HCT116 (cell line): ENCODE results near the gene NEUROD2.

Experiments used
- CEBPB ChIP-seq: IDR thresholded peaks from 2 replicates; pipeline ENCODE4 v1.6.1; 2012; ENCODE audit warnings: low read depth
- CTCF ChIP-seq, 3 experiments: fragments of 200-600 bp in 1 of 3; sonication (generic) in 1 of 3; IDR thresholded peaks in 2 of 3; conservative IDR thresholded peaks in 1 of 3; 2 replicates each; pipeline ENCODE4 v1.5.1; 2012 to 2017; ENCODE audit warnings: low read depth in 2 of 3, low read length in 2 of 3, antibody characterized with exemption in 1 of 3, borderline replicate concordance in 1 of 3, control low read depth in 1 of 3, mild to moderate bottlenecking in 1 of 3, mixed read lengths in 1 of 3, mixed run types in 1 of 3, moderate library complexity in 1 of 3; ENCODE audit not compliant: insufficient read depth in 1 of 3
- EZH2phosphoT487 ChIP-seq: fragments of 200-600 bp; IDR thresholded peaks from 2 replicates; pipeline ENCODE4 v1.6.1; 2018; ENCODE audit warnings: antibody characterized with exemption, borderline replicate concordance
- JUND ChIP-seq: IDR thresholded peaks from 2 replicates; pipeline ENCODE4 v1.6.1; 2012
- MAX ChIP-seq: IDR thresholded peaks from 2 replicates; pipeline ENCODE4 v1.6.1; 2012
- POLR2A ChIP-seq: IDR thresholded peaks from 2 replicates; pipeline ENCODE4 v1.7.0; 2011; ENCODE audit warnings: borderline replicate concordance; ENCODE audit not compliant: insufficient read depth, insufficient read length; ENCODE audit errors: extremely low read depth
- RAD21 ChIP-seq: IDR thresholded peaks from 2 replicates; pipeline ENCODE4 v1.6.1; 2012; ENCODE audit warnings: low read depth, mild to moderate bottlenecking
- SIN3A ChIP-seq: IDR thresholded peaks from 2 replicates; pipeline ENCODE4 v1.6.1; 2012; ENCODE audit warnings: low read depth
- YY1 ChIP-seq: IDR thresholded peaks from 2 replicates; pipeline ENCODE4 v1.6.1; 2011; ENCODE audit warnings: low read length, low read depth, moderate library complexity, mild to moderate bottlenecking; ENCODE audit not compliant: insufficient replicate concordance; ENCODE audit errors: extremely low read depth

- TF ChIP-seq CTCF (IDR thresholded peaks at IDR 0.05 in 2 of 3, conservative IDR thresholded peaks at IDR 0.05 in 1 of 3; ENCODE audit: borderline replicate concordance in 1 of 3, insufficient read depth in 1 of 3, low read depth in 2 of 3, low read length in 2 of 3) (no peak), RAD21 (no peak), CEBPB (no peak), JUND (no peak), POLR2A (no peak), SIN3A (no peak), EZH2phosphoT487 (no peak), YY1 (no peak), MAX (no peak)
Observed at GRCh38 chr17:39564211-39564848, 43.4 kb downstream of the NEUROD2 start.
